GM19193 (cell line): ENCODE data around the gene JUN.

Source experiments
- POLR2A ChIP-seq: IDR thresholded peaks from 4 replicates; pipeline ENCODE4 v1.6.1; 2011; ENCODE audit not compliant: insufficient read depth, insufficient read length; ENCODE audit errors: extremely low read depth

JUN gene

GRCh38 chr1:58754073-58754613 lies 29.7 kb downstream of the JUN start:
- no peak for TF ChIP-seq POLR2A

GRCh38 chr1:58753431-58753866 lies 30.4 kb downstream of the JUN start:
- no peak for TF ChIP-seq POLR2A

GRCh38 chr1:58749646-58750045 lies 34.2 kb downstream of the JUN start:
- TF ChIP-seq POLR2A = no peak

- no peak for TF ChIP-seq POLR2A
These were observed 35.2 kb downstream of the JUN start for GRCh38 chr1:58748666-58749065.

GRCh38 chr1:58746757-58747156 lies 37.1 kb downstream of the JUN start:
- no peak for TF ChIP-seq POLR2A

GRCh38 chr1:58746182-58746581 lies 37.7 kb downstream of the JUN start:
- no peak for TF ChIP-seq POLR2A

- no peak for TF ChIP-seq POLR2A
These were observed 38.2 kb downstream of the JUN start for GRCh38 chr1:58745666-58746065.

GRCh38 chr1:58745117-58745516 lies 38.7 kb downstream of the JUN start:
- no peak for TF ChIP-seq POLR2A

- TF ChIP-seq POLR2A = no peak
These were observed 41.9 kb downstream of the JUN start for GRCh38 chr1:58741678-58742553.

GRCh38 chr1:58739856-58740466 lies 43.9 kb downstream of the JUN start:
- no peak for TF ChIP-seq POLR2A

- TF ChIP-seq POLR2A = no peak
These were observed 45.0 kb downstream of the JUN start for GRCh38 chr1:58738876-58739275.

GRCh38 chr1:58735586-58735985 lies 48.3 kb downstream of the JUN start:
- no peak for TF ChIP-seq POLR2A

GRCh38 chr1:58734630-58735029 lies 49.2 kb downstream of the JUN start:
- no peak for TF ChIP-seq POLR2A

- TF ChIP-seq POLR2A = no peak
These were observed 51.6 kb downstream of the JUN start for GRCh38 chr1:58732087-58732775.
